Psoas muscle (tissue), 8 donors: ENCODE data around the gene L2HGDH. TPM values are rescaled to one million over a fixed set of nuclear protein-coding genes. Genes with fewer than 3 reads are reported as not detected.

ENCODE experiments used
- ATAC-seq, 4 donors: fragments of 200-7000 bp; cut with Tn5 transposase; one replicate each; pipeline ENCODE4 v1.9.1; 2020; ENCODE audit warnings: moderate library complexity in 3 of 4, mild to moderate bottlenecking in 2 of 4
- DNase-seq, 2 donors: peaks; one replicate each; pipeline ENCODE4 v3.0.0-alpha.2; 2020
- H3K27ac ChIP-seq: fragments of 200-600 bp; one replicate; pipeline ENCODE4 v1.8.0; 2022
- H3K27me3 ChIP-seq, 3 donors: fragments of 200-600 bp in 1 of 3; one replicate each; pipeline versions ENCODE4 v1.6.1 to v1.8.0; 2013 to 2022; ENCODE audit warnings: low read length in 2 of 3, mild to moderate bottlenecking in 2 of 3, moderate library complexity in 1 of 3; ENCODE audit not compliant: insufficient read depth in 3 of 3
- H3K36me3 ChIP-seq, 2 donors: fragments of 200-600 bp in 1 of 2; one replicate each; pipeline versions ENCODE4 v1.6.1 to v1.8.0; 2013 to 2022; ENCODE audit warnings: low read depth in 1 of 2, mild to moderate bottlenecking in 1 of 2, moderate library complexity in 1 of 2; ENCODE audit not compliant: insufficient read depth in 1 of 2
- H3K4me1 ChIP-seq: fragments of 200-600 bp; one replicate; pipeline ENCODE4 v1.8.0; 2022
- H3K4me3 ChIP-seq: fragments of 200-600 bp; one replicate; pipeline ENCODE4 v1.8.0; 2022; ENCODE audit warnings: mild to moderate bottlenecking
- H3K9me3 ChIP-seq: fragments of 200-600 bp; one replicate; pipeline ENCODE4 v1.8.0; 2022
- CTCF ChIP-seq: fragments of 200-600 bp; IDR thresholded peaks from one replicate; pipeline ENCODE4 v1.8.0; 2022; ENCODE audit warnings: antibody characterized with exemption
- WGBS, 3 donors: extraction: QIAGEN DNeasy Blood & Tissue Kit; methylation state at CpG; one replicate each; pipeline versions ENCODE4 v1.1.6 to v1.1.7; 2013; 5-methylcytosine and 5-hydroxymethylcytosine counted together
- intact Hi-C, 2 donors: fragments of 100-400 bp; cut with DNase I; formaldehyde crosslinking; loops; one replicate each; pipeline versions ENCODE4 v1.11.0 to v1.14.2; 2022
- polyA plus RNA-seq, 3 donors: library from polyadenylated mRNA; stranded (reverse); fragments of 200-250 nt; gene quantifications; one replicate each; pipeline ENCODE4 v1.2.3, GENCODE V29; 2013
- total RNA-seq, 4 donors: library from RNA; stranded (reverse); fragmentation: NEBNext Ultra II Directional in 2 of 4; extraction: Animal tissue kit (Norgen Biotek cat#: 25700) in 2 of 4; gene quantifications; one replicate each; pipeline versions ENCODE4 v1.2.1 to v1.2.4, GENCODE V29; 2021 to 2023
- donor health status: healthy with polysubstance abuse.
- donor health status: DM: no; HTN: no; CAD: no; lungs with moderate emphysema.
- donor health status: Bipolar disorder and iron deficiency.
- donor health status: healthy.
- donor health status: DM: yes; HTN: yes; CAD: no.
- donor health status: DM: no; HTN: no; CAD: no.
- donor health status: DM: no; HTN: no; CAD: no.
- donor health status: DM: yes; HTN: yes; CAD: no.

The L2HGDH gene
- total and polyA plus RNA-seq, 7 donors: 3.5 to 10.9 (median 10.0) TPM

- H3K4me1 ChIP-seq: peaks cover 77% of the 10 kb centered on the region
Measured at GRCh38 chr14:50225067-50225973, 86.7 kb downstream of the L2HGDH start.

GRCh38 chr14:50222055-50222613 is 89.9 kb downstream of the L2HGDH start:
- no peak for ATAC-seq
- no peak for DNase-seq
- intact Hi-C loops: loop anchor here in 1 of 2 donors (10.0 kb wide), 1 partner anchor 357 kb away; no protein-coding TSS in a partner anchor
- peaks cover 58% of the 10 kb centered on the region for H3K4me1 ChIP-seq
- no peaks in the 10 kb centered on the region for H3K36me3 ChIP-seq
- H3K9me3 ChIP-seq: no peaks in the 10 kb centered on the region
- H3K27me3 ChIP-seq: no peaks in the 10 kb centered on the region
- WGBS, 3 donors: 76 to 91% (median 88%) methylated on average over 1 of the region's 1 CpG
- H3K27ac ChIP-seq: no peak overlapping the region
- no peak for TF ChIP-seq CTCF
- no peak overlapping the region for H3K4me3 ChIP-seq

More at GRCh38 chr14:50225067-50225973, 86.7 kb downstream of the L2HGDH start:
- Histone ChIP-seq H3K27ac (peak overlapping the region; percentile 64), H3K27me3 (no peaks in the 10 kb centered on the region), H3K9me3 (no peaks in the 10 kb centered on the region), H3K36me3 (no peaks in the 10 kb centered on the region), H3K4me3 (no peak overlapping the region)
- DNase-seq (no peak), ATAC-seq (peak; percentile 83 to 94 (median 92))
- TF ChIP-seq CTCF: no peak
- intact Hi-C loops: loop anchor here in 1 of 2 donors (10.0 kb wide), 1 partner anchor 361 kb away; no protein-coding TSS in a partner anchor
- WGBS, 3 donors: 21 to 25% (median 23%) methylated on average over 5 of the region's 5 CpGs

GRCh38 chr14:50218501-50218900 is 93.5 kb downstream of the L2HGDH start:
- Histone ChIP-seq H3K4me3 (no peak overlapping the region), H3K27me3 (no peaks in the 10 kb centered on the region), H3K9me3 (no peaks in the 10 kb centered on the region), H3K27ac (peak overlapping the region; percentile 27), H3K4me1 (peaks cover 59% of the 10 kb centered on the region), H3K36me3 (no peaks in the 10 kb centered on the region)
- WGBS, 3 donors: 39 to 61% (median 42%) methylated on average over 5 of the region's 5 CpGs
- no peak for TF ChIP-seq CTCF
- DNase-seq (no peak), ATAC-seq (no peak)
- intact Hi-C loops: no loop called here

- no peaks in the 10 kb centered on the region for H3K36me3 ChIP-seq
- intact Hi-C loops: no loop called here
- no peaks in the 10 kb centered on the region for H3K9me3 ChIP-seq
- H3K27me3 ChIP-seq: no peaks in the 10 kb centered on the region
- H3K4me3 ChIP-seq: no peak overlapping the region
- ATAC-seq: peak in 2 of 4 donors; percentile 54 to 74
- 46 to 72% (median 48%) methylated on average over 2 of the region's 2 CpGs for WGBS, 3 donors
- H3K4me1 ChIP-seq: peaks cover 48% of the 10 kb centered on the region
- no peak for DNase-seq
- TF ChIP-seq CTCF: no peak
- no peak overlapping the region for H3K27ac ChIP-seq
Measured at GRCh38 chr14:50215416-50215815, 96.6 kb downstream of the L2HGDH start.
